Small intestine (tissue), 7 donors: ENCODE measurements around the gene RNASE1. TPM values are rescaled to one million over a fixed set of nuclear protein-coding genes. Genes with fewer than 3 reads are reported as not detected.
A peak's percentile ranks its signal among the peaks of the same experiment; 100 is the strongest.
"Not testable (repeated sequence)": the region's sequence is repeated elsewhere in the genome, so short reads cannot be mapped to it uniquely, and the experiment has no call there.

ENCODE experiments used
- DNase-seq, 2 donors: peaks; one replicate each; pipeline versions ENCODE4 v3.0.0 to v3.0.0-alpha.2; 2013
- FAIRE-seq: peaks from 2 replicates; lab custom pipeline; 2012; peaks lifted over from hg19 to GRCh38; lab: Jason Lieb, UNC
- H3K27ac ChIP-seq, 3 donors: one replicate each; pipeline ENCODE4 v1.5.1; 2013; ENCODE audit warnings: low read length in 2 of 3, mild to moderate bottlenecking in 2 of 3, control low read depth in 1 of 3, inconsistent platforms in 1 of 3, low read depth in 1 of 3, moderate library complexity in 1 of 3
- H3K27me3 ChIP-seq, 3 donors: one replicate each; pipeline ENCODE4 v1.6.1; 2013; ENCODE audit warnings: low read length in 3 of 3, inconsistent platforms in 1 of 3; ENCODE audit not compliant: control insufficient read depth in 3 of 3, insufficient read depth in 3 of 3
- H3K36me3 ChIP-seq, 3 donors: one replicate each; pipeline ENCODE4 v1.6.1; 2013; ENCODE audit warnings: low read length in 3 of 3, inconsistent platforms in 1 of 3, low read depth in 1 of 3, mild to moderate bottlenecking in 1 of 3, moderate library complexity in 1 of 3; ENCODE audit not compliant: control insufficient read depth in 3 of 3, insufficient read depth in 2 of 3
- H3K4me1 ChIP-seq, 3 donors: one replicate each; pipeline ENCODE4 v1.6.1; 2013; ENCODE audit warnings: low read length in 2 of 3, inconsistent platforms in 1 of 3, low read depth in 1 of 3, mild to moderate bottlenecking in 1 of 3, moderate library complexity in 1 of 3; ENCODE audit not compliant: control insufficient read depth in 3 of 3, insufficient read depth in 2 of 3
- H3K4me3 ChIP-seq, 3 donors: one replicate each; pipeline ENCODE4 v1.5.1; 2013; ENCODE audit warnings: low read length in 3 of 3, control low read depth in 1 of 3, inconsistent platforms in 1 of 3, low read depth in 1 of 3, mild to moderate bottlenecking in 1 of 3, moderate library complexity in 1 of 3
- H3K9me3 ChIP-seq, 2 donors: one replicate each; pipeline ENCODE4 v1.6.1; 2013; ENCODE audit warnings: low read depth in 1 of 2, low read length in 1 of 2; ENCODE audit not compliant: control insufficient read depth in 2 of 2, insufficient read depth in 1 of 2
- WGBS, 3 donors: extraction: QIAGEN DNeasy Blood & Tissue Kit; methylation state at CpG; one replicate each; pipeline ENCODE4 v1.1.7; 2013; 5-methylcytosine and 5-hydroxymethylcytosine counted together
- polyA plus RNA-seq, 4 donors: library from polyadenylated mRNA; stranded (reverse) in 3 of 4; unstranded in 1 of 4; fragments of 200-250 nt in 3 of 4; fragments of 120-200 nt in 1 of 4; gene quantifications; one replicate each; pipeline versions ENCODE4 v1.2.1 to v1.2.3, GENCODE V29; 2013
- donor health status: healthy with polysubstance abuse.
- donor health status: control.
- donor health status: control.
- donor health status: Bipolar disorder and iron deficiency.
- donor health status: healthy.

The RNASE1 gene
- polyA plus RNA-seq, 4 donors: 51.3 to 229 (median 84.7) TPM

DNA sequence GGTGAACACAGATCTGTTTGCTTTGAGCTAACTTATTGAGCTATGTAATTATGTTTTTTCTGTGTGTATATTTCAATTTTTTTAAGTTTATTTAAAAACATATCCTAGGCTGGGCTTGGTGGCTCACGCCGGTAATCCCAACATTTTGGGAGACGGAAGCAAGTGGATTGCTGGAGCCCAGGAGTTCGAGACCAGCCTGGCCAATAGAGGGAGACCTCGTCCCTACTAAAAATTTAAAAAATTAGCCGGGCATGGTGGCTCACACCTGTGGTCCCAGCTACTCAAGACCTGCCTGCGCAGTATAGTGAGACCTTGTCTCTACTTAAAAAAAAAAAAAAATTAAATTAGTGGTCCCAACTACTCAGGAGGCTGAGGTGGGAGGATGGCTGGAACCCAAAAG lies 16.2 kb upstream of the RNASE1 start:
- WGBS, 3 donors: 76 to 86% (median 83%) methylated on average over 7 of the region's 7 CpGs
- Histone ChIP-seq H3K9me3 (no peaks in the 10 kb centered on the region), H3K36me3 (no peaks in the 10 kb centered on the region), H3K27ac (no peak overlapping the region), H3K27me3 (no peaks in the 10 kb centered on the region), H3K4me3 (no peak overlapping the region), H3K4me1 (peaks cover 0 to 4% (median 0%) of the 10 kb centered on the region in 3 donors)
- DNase-seq: no peak
- FAIRE-seq: no peak

DNA sequence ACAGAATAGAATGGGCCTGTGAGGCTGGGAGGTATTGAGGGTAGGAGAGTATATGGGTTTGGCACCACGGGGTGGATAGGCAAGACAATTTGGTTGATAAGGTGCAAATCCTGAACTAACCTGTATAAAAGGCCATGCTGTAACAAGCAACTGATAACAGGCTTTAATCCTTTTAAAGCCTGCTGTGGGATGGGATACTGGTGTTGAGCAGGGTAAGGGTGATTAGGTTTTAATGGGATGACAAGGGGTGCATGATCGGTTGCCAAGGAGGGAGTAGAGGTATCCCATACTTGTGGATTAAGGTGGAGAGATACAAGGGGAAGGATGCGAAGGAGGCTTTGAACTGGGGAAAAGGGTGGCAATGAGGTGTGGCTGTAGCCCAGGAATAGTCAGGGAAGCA lies 13.3 kb upstream of the RNASE1 start:
- H3K27me3 ChIP-seq, DNase-seq, H3K36me3 ChIP-seq, H3K27ac ChIP-seq, H3K4me3 ChIP-seq, FAIRE-seq, H3K9me3 ChIP-seq: not testable (repeated sequence)
- H3K4me1 ChIP-seq: peaks cover 7 to 18% (median 10%) of the 10 kb centered on the region in 3 donors
- WGBS, 3 donors: 59 to 81% (median 60%) methylated on average over 3 of the region's 3 CpGs

DNA sequence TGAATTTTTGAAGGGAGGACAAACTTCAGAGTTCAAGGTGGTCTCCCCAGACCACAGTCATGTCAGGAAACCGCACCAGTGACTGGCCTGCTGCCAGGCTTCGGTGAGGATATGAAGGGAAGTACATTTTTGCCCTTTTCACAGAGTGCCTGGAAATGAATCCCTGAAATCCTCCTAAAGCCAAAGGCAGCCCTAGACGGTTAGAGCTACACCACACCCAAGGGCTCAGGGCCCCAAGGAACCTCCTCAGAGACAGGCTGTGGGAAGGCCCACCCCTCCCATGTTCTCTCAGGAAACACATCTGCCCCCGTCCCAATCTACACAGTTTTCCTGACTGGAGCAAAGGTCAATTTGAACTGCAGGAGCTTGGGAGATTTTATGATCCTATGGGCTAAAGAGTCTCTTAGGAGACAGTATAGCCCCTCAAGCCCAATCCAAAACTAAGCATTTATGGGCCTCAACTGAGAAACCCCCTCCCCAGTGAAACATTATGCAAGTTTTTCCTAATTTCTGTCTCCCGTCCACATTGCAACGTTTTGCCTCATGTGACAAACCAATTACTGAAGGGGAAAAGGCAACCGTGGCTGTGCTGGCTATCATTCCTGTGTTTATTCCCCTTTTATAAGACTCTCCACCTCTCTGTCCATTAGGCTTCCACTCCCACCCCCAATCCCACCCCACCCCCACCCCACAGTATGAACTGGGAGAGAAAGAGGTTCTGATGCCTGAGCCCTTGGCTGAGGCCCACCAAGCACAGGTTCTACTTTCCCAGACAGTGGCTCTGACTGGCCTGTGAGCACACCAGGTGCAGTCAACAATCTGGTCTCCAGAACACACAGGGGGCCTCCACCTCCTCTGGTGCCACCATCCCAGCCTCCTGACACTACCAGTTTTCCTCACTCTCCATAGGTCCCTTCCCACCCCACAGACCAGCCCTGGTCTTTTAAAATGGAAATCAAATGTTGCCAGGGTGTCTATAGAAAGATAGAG lies 9.6 kb upstream of the RNASE1 start:
- peak overlapping the region in 2 of 3 donors; percentile 8 to 23 for H3K27ac ChIP-seq
- no peaks in the 10 kb centered on the region for H3K27me3 ChIP-seq
- no peak overlapping the region for H3K4me3 ChIP-seq
- WGBS, 3 donors: 7 to 25% (median 20%) methylated on average over 7 of the region's 7 CpGs
- no peaks in the 10 kb centered on the region for H3K36me3 ChIP-seq
- no peaks in the 10 kb centered on the region for H3K9me3 ChIP-seq
- peaks cover 4 to 21% (median 16%) of the 10 kb centered on the region in 3 donors for H3K4me1 ChIP-seq
- FAIRE-seq: no peak
- peak; percentile 78 to 79 for DNase-seq

DNA sequence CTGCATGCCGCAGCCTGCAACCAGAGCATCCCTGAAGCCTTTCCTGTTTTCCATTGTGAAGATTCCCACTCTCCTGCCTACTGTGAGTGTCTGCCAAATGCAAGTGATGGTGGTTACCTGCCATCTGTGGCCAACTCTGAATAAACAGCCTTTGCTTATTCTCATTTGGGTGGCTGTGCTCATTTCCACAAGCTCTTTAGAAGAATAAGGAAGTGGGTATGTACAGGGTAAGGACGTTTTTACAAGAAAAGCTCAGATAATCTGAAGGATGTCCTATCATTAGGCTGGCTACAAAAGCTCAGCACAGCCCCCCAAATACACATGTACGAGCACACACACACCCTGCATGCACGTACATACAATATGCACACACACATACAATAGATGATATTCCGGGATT lies 7.3 kb upstream of the RNASE1 start:
- H3K4me1 ChIP-seq: peaks cover 4 to 26% (median 16%) of the 10 kb centered on the region in 3 donors
- no peak for FAIRE-seq
- WGBS, 3 donors: 75 to 83% (median 78%) methylated on average over 5 of the region's 5 CpGs
- no peaks in the 10 kb centered on the region for H3K36me3 ChIP-seq
- H3K27me3 ChIP-seq: no peaks in the 10 kb centered on the region
- H3K9me3 ChIP-seq: no peaks in the 10 kb centered on the region
- DNase-seq: no peak
- no peak overlapping the region for H3K4me3 ChIP-seq
- H3K27ac ChIP-seq: no peak overlapping the region

DNA sequence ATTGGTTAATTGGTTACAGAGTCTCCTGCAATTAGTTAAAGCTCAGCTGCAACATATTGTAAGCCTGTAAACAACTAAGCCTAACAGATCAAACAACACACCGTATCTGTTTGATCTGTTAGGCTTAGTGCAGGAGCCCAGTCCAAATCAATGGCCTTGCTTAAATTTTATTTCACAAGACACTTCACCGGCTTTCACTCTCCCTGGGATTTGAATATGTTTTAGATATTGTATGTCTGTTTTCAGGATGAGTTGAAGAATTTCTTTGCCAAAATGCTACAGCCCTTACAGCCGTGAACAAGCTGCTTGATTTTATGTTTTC lies 5.5 kb upstream of the RNASE1 start:
- FAIRE-seq: no peak
- H3K36me3 ChIP-seq: no peaks in the 10 kb centered on the region
- H3K4me1 ChIP-seq: peaks cover 6 to 25% (median 13%) of the 10 kb centered on the region in 3 donors
- no peaks in the 10 kb centered on the region for H3K27me3 ChIP-seq
- peak in 1 of 2 donors; percentile 44 for DNase-seq
- H3K4me3 ChIP-seq: no peak overlapping the region
- 12 to 60% (median 45%) methylated on average over 3 of the region's 3 CpGs for WGBS, 3 donors
- H3K27ac ChIP-seq: no peak overlapping the region
- no peaks in the 10 kb centered on the region for H3K9me3 ChIP-seq

DNA sequence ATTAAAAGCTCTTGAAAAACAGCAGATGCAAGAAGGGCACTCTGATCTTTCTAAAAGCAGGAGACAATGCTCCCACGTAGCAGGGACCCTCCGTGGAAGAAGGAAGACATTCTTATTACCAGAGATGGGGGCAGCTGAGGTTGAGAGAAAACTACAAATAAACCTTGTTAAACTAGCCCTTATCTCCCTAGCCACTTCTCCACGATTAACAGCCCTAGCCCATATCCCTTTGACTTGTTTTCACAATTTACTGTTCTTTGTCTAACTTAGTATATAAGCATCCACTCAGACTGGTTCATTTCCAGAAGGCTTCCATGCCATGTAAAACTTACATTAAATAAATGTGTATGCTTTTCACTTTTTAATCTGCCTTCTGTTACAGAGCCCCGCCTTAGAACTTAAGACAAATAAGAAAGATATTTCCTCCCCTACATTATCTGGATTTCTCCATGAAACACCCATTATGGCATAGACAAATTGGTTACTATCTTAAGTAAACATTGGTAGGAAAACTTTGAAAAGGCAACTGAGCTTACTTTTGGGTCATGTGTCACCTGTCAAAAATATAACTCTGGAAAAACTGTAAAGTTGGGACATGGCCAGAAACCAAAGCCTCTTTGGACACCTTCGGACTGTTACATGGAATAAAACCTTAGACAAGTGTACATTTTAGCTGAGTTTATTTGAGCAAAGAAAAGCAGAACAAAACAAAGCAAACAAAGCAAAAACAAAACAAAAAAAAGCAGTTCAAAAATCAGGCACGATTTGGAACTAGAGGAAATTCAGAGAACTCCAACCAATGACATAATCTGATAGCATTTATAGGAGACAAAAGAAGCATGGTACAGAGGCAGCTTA lies 4.9 kb upstream of the RNASE1 start:
- DNase-seq (peak in 1 of 2 donors; percentile 25), FAIRE-seq (no peak)
- Histone ChIP-seq H3K9me3 (no peaks in the 10 kb centered on the region), H3K4me3 (no peak overlapping the region), H3K27me3 (no peaks in the 10 kb centered on the region), H3K4me1 (peaks cover 5 to 21% (median 8%) of the 10 kb centered on the region in 3 donors), H3K36me3 (no peaks in the 10 kb centered on the region), H3K27ac (no peak overlapping the region)
- 8 to 34% (median 18%) methylated on average over 6 of the region's 6 CpGs for WGBS, 3 donors

DNA sequence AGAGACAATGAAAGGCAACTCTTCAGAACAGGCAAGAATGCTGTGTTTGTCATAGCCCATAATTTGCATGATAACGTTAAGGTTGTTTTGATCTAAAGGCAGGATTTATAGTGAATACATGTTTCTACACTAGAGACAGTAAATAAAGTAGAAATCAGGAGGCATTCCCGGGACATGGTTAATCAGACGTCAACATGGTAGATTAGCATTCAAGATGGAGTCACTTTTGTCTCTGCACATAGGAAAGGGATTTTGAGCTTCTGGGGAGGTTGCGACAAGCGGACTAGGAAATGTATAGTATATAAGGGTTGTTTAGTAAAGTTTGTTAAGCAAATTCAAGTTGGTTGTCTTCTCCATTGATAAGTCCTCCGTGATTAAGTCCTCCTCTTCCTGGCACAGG lies 2.8 kb upstream of the RNASE1 start:
- no peaks in the 10 kb centered on the region for H3K27me3 ChIP-seq
- H3K27ac ChIP-seq: no peak overlapping the region
- FAIRE-seq: no peak

DNA sequence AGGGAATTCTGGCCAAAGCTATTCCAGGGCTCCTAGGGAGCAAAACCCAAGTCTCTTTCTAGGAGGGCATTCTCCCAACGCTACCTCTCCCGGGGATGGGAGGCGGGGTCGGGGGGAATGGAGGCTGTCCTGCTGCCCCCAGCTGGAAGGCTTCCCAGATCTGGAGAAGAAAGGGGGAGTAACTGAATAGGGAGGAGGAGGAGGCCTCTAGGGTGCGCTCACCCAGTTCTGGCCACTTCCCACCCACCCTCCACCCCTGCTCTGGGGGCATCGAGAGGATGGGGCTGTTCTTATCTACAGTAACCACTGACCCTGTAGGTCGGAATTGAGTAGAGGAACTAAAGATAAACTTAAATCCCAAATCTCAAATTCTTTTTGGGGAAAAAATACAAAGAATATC lies 579 bp upstream of the RNASE1 start:
- no peaks in the 10 kb centered on the region for H3K9me3 ChIP-seq
- peak overlapping the region; percentile 8 to 78 (median 72) for H3K27ac ChIP-seq
- H3K36me3 ChIP-seq: no peaks in the 10 kb centered on the region
- no peak overlapping the region for H3K4me3 ChIP-seq
- FAIRE-seq: no peak
- WGBS, 3 donors: 38 to 54% (median 40%) methylated on average over 7 of the region's 7 CpGs
- peaks cover 4 to 23% (median 4%) of the 10 kb centered on the region in 3 donors for H3K4me1 ChIP-seq
- H3K27me3 ChIP-seq: no peaks in the 10 kb centered on the region
- no peak for DNase-seq

More for the DNA sequence above, 2.8 kb upstream of the RNASE1 start:
- 94 to 95% (median 94%) methylated on average over 6 of the region's 6 CpGs for whole genome bisulfite sequencing, 3 donors
- DNase-seq: no peak
- Histone ChIP-seq H3K4me1 (peaks cover 4 to 15% (median 5%) of the 10 kb centered on the region in 3 donors), H3K36me3 (no peaks in the 10 kb centered on the region), H3K9me3 (no peaks in the 10 kb centered on the region), H3K4me3 (no peak overlapping the region)
